Fibroblast of lung (primary cell): ENCODE measurements around the gene ALOX5. TPM values are rescaled to one million over a fixed set of nuclear protein-coding genes. Genes with fewer than 3 reads are reported as not detected.
"Not testable (repeated sequence)": the region's sequence is repeated elsewhere in the genome, so short reads cannot be mapped to it uniquely, and the experiment has no call there.

Source experiments
- DNase-seq, 2 donors: peaks; one replicate each; pipeline versions ENCODE4 v3.0.0 to v3.0.0-alpha.2; 2010; ENCODE audit warnings: low read depth in 2 of 2
- H2AFZ ChIP-seq: 2 replicates; pipeline ENCODE4 v1.5.1; 2012; ENCODE audit warnings: low read length, control low read depth, inconsistent platforms
- H3K27ac ChIP-seq: 2 replicates; pipeline ENCODE4 v1.5.1; 2011; ENCODE audit warnings: low read length, control low read depth; ENCODE audit not compliant: insufficient read depth
- H3K27me3 ChIP-seq: 2 replicates; pipeline ENCODE4 v1.5.1; 2011; ENCODE audit warnings: mild to moderate bottlenecking, low read length; ENCODE audit not compliant: control insufficient read depth, insufficient read depth
- H3K36me3 ChIP-seq: 2 replicates; pipeline ENCODE4 v1.5.1; 2011; ENCODE audit warnings: low read length; ENCODE audit not compliant: control insufficient read depth, insufficient read depth
- H3K4me1 ChIP-seq: 2 replicates; pipeline ENCODE4 v1.5.1; 2011; ENCODE audit warnings: low read length; ENCODE audit not compliant: control insufficient read depth, insufficient read depth; ENCODE audit errors: extremely low read depth
- H3K4me2 ChIP-seq: 2 replicates; pipeline ENCODE4 v1.5.1; 2011; ENCODE audit warnings: low read length, control low read depth; ENCODE audit not compliant: insufficient read depth; ENCODE audit errors: extremely low read depth
- H3K4me3 ChIP-seq, 4 experiments: fragments of 200-600 bp in 1 of 4; sonication (generic) in 1 of 4; replicated peaks in 1 of 4; 2 replicates each; pipeline ENCODE4 v1.5.1; 2011 to 2016; ENCODE audit warnings: low read length in 4 of 4, low read depth in 3 of 4, mild to moderate bottlenecking in 3 of 4, control low read depth in 2 of 4, inconsistent platforms in 1 of 4, mixed read lengths in 1 of 4; ENCODE audit not compliant: insufficient read depth in 1 of 4; ENCODE audit errors: control extremely low read depth in 1 of 4
- H3K79me2 ChIP-seq: 2 replicates; pipeline ENCODE4 v1.5.1; 2012; ENCODE audit warnings: mild to moderate bottlenecking, low read length, inconsistent platforms; ENCODE audit not compliant: control insufficient read depth, insufficient read depth
- H3K9ac ChIP-seq: 2 replicates; pipeline ENCODE4 v1.5.1; 2011; ENCODE audit warnings: mild to moderate bottlenecking, low read length, control low read depth; ENCODE audit not compliant: insufficient read depth
- H3K9me3 ChIP-seq: 2 replicates; pipeline ENCODE4 v1.5.1; 2012; ENCODE audit warnings: low read depth, low read length; ENCODE audit not compliant: control insufficient read depth, insufficient read depth
- H4K20me1 ChIP-seq: 2 replicates; pipeline ENCODE4 v1.5.1; 2011; ENCODE audit warnings: low read length; ENCODE audit not compliant: control insufficient read depth, insufficient read depth; ENCODE audit errors: extremely low read depth
- CTCF ChIP-seq, 2 donors: IDR thresholded peaks in 1 of 2; conservative IDR thresholded peaks in 1 of 2; 1 replicate in 1 of 2; 2 replicates in 1 of 2; pipeline ENCODE4 v1.5.1; 2011 to 2012; ENCODE audit warnings: low read length in 2 of 2, control low read depth in 1 of 2, inconsistent platforms in 1 of 2, low read depth in 1 of 2, mild to moderate bottlenecking in 1 of 2
- EZH2 ChIP-seq: IDR thresholded peaks from 2 replicates; pipeline ENCODE4 v1.5.1; 2012; ENCODE audit warnings: low read length, control low read depth, mild to moderate bottlenecking; ENCODE audit errors: missing control alignments
- polyA plus RNA-seq, 2 donors: library from polyadenylated mRNA; depleted of rRNA in 1 of 2; stranded (reverse) in 1 of 2; unstranded in 1 of 2; fragments of >200 nt; gene quantifications; 2 replicates each; pipeline ENCODE4 v1.2.1, GENCODE V29; 2011 to 2012; ENCODE audit warnings: missing spikeins in 1 of 2
- total RNA-seq: library from RNA; depleted of rRNA; stranded (reverse); fragments of >200 nt; gene quantifications from 2 replicates; pipeline ENCODE4 v1.2.1, GENCODE V29; 2014

The ALOX5 gene
- total and polyA plus RNA-seq, 2 donors (not counting 1 experiment from before 2014, with no cell fraction given): not detected

- H3K27ac ChIP-seq: no peak overlapping the region
- H3K9ac ChIP-seq: no peak overlapping the region
- no peaks in the 10 kb centered on the region for H3K79me2 ChIP-seq
- no peak for TF ChIP-seq EZH2
- no peak for TF ChIP-seq CTCF (conservative IDR thresholded peaks at IDR 0.05 in 1 of 2, IDR thresholded peaks at IDR 0.05 in 1 of 2; ENCODE audit: low read depth in 1 of 2, low read length in 2 of 2)
- H4K20me1 ChIP-seq: no peaks in the 10 kb centered on the region
- H3K4me3 ChIP-seq: no peak overlapping the region
- H3K27me3 ChIP-seq: no peaks in the 10 kb centered on the region
- no peak overlapping the region for H3K4me2 ChIP-seq
- H2AFZ ChIP-seq: no peak overlapping the region
- no peaks in the 10 kb centered on the region for H3K4me1 ChIP-seq
- H3K9me3 ChIP-seq: no peaks in the 10 kb centered on the region
- DNase-seq: no peak
- H3K36me3 ChIP-seq: no peaks in the 10 kb centered on the region
Measured at GRCh38 chr10:45387096-45387893, 13.3 kb downstream of the ALOX5 start.

- not testable (repeated sequence) for H3K9me3 ChIP-seq, H3K27ac ChIP-seq, DNase-seq, H3K4me1 ChIP-seq, H3K79me2 ChIP-seq, H3K9ac ChIP-seq, H3K36me3 ChIP-seq, H4K20me1 ChIP-seq, H3K27me3 ChIP-seq, H3K4me2 ChIP-seq, H3K4me3 ChIP-seq, H2AFZ ChIP-seq
Measured at GRCh38 chr10:45389671-45390070, 15.7 kb downstream of the ALOX5 start.

- not testable (repeated sequence) for H3K36me3 ChIP-seq, H4K20me1 ChIP-seq, H3K4me1 ChIP-seq, H2AFZ ChIP-seq, DNase-seq, H3K9ac ChIP-seq, H3K4me3 ChIP-seq, H3K4me2 ChIP-seq, H3K9me3 ChIP-seq, H3K79me2 ChIP-seq, H3K27me3 ChIP-seq, H3K27ac ChIP-seq
Measured at GRCh38 chr10:45391636-45392035, 17.6 kb downstream of the ALOX5 start.

GRCh38 chr10:45395554-45395953 lies 21.5 kb downstream of the ALOX5 start:
- no peak overlapping the region for H3K9ac ChIP-seq
- no peaks in the 10 kb centered on the region for H3K36me3 ChIP-seq
- no peaks in the 10 kb centered on the region for H3K9me3 ChIP-seq
- H2AFZ ChIP-seq: no peak overlapping the region
- no peak overlapping the region for H3K4me3 ChIP-seq
- H3K4me1 ChIP-seq: no peaks in the 10 kb centered on the region
- DNase-seq: no peak
- H3K27me3 ChIP-seq: no peaks in the 10 kb centered on the region
- TF ChIP-seq CTCF (conservative IDR thresholded peaks at IDR 0.05 in 1 of 2, IDR thresholded peaks at IDR 0.05 in 1 of 2; ENCODE audit: low read depth in 1 of 2, low read length in 2 of 2): no peak
- TF ChIP-seq EZH2: no peak
- H3K4me2 ChIP-seq: no peak overlapping the region
- H3K27ac ChIP-seq: no peak overlapping the region
- H4K20me1 ChIP-seq: no peaks in the 10 kb centered on the region
- no peaks in the 10 kb centered on the region for H3K79me2 ChIP-seq
